HepG2 (cell line): ENCODE results near the gene CPLX1. TPM values are rescaled to one million over a fixed set of nuclear protein-coding genes. Genes with fewer than 3 reads are reported as not detected.

Source experiments
- BATF2 ChIP-seq: sonication (generic); formaldehyde crosslinking; IDR thresholded peaks from 2 replicates; pipeline ENCODE4 v1.8.0; 2022; ENCODE audit warnings: mild to moderate bottlenecking, missing genetic modification reagents, moderate library complexity
- GPN1 ChIP-seq: sonication (generic); formaldehyde crosslinking; IDR thresholded peaks from 2 replicates; pipeline ENCODE4 v1.5.1; 2020; ENCODE audit warnings: missing genetic modification reagents, borderline replicate concordance
- HMGXB4 ChIP-seq, 2 experiments: sonication (generic) in 1 of 2; formaldehyde crosslinking in 1 of 2; IDR thresholded peaks; 2 replicates each; pipeline versions ENCODE4 v1.4.0 to v1.6.1; 2018 to 2020; ENCODE audit warnings: missing genetic modification reagents in 2 of 2, borderline replicate concordance in 1 of 2, low read depth in 1 of 2, mild to moderate bottlenecking in 1 of 2, missing biosample characterization in 1 of 2
- HNRNPL ChIP-seq: fragments of 200-400 bp; formaldehyde crosslinking; IDR thresholded peaks from 2 replicates; pipeline ENCODE4 v1.6.1; 2017; ENCODE audit warnings: mild to moderate bottlenecking, low read depth, low read length
- KMT2A ChIP-seq: sonication (generic); formaldehyde crosslinking; IDR thresholded peaks from 2 replicates; pipeline ENCODE4 v1.4.0; 2020; ENCODE audit warnings: missing genetic modification reagents
- MAZ ChIP-seq, 2 experiments: sonication (generic) in 1 of 2; formaldehyde crosslinking in 1 of 2; IDR thresholded peaks; 2 replicates each; pipeline versions ENCODE4 v1.5.0 to v1.6.1; 2012 to 2020; ENCODE audit warnings: low read depth in 2 of 2, mild to moderate bottlenecking in 2 of 2, borderline replicate concordance in 1 of 2, improper control_type of control experiment in 1 of 2, low read length in 1 of 2, missing genetic modification reagents in 1 of 2, moderate library complexity in 1 of 2
- MBD4 ChIP-seq: IDR thresholded peaks from 2 replicates; pipeline ENCODE4 v1.6.1; 2012; ENCODE audit warnings: low read length, inconsistent platforms, borderline replicate concordance
- MTA3 ChIP-seq: sonication (generic); formaldehyde crosslinking; IDR thresholded peaks from 2 replicates; pipeline ENCODE4 v1.4.0; 2020; ENCODE audit warnings: missing genetic modification reagents
- RFX5 ChIP-seq: IDR thresholded peaks from 2 replicates; pipeline ENCODE4 v1.6.1; 2011; ENCODE audit warnings: low read depth, low read length, improper control_type of control experiment
- RNF2 ChIP-seq: fragments of 450-650 bp; conservative IDR thresholded peaks from 2 replicates; pipeline ENCODE4 v1.6.1; 2016; ENCODE audit warnings: low read depth
- TGIF2 ChIP-seq: IDR thresholded peaks from 2 replicates; pipeline ENCODE4 v1.6.1; 2016; ENCODE audit warnings: control low read depth, missing compliant biosample characterization
- ZBTB7A ChIP-seq: sonication (generic); formaldehyde crosslinking; IDR thresholded peaks from 2 replicates; pipeline ENCODE4 v1.8.0; 2022; ENCODE audit warnings: mild to moderate bottlenecking, missing genetic modification reagents
- ZNF547 ChIP-seq: sonication (generic); formaldehyde crosslinking; IDR thresholded peaks from 2 replicates; pipeline ENCODE4 v1.5.1; 2020; ENCODE audit warnings: mild to moderate bottlenecking, missing genetic modification reagents
- ZNF580 ChIP-seq: IDR thresholded peaks from 2 replicates; pipeline ENCODE4 v1.6.1; 2016; ENCODE audit warnings: low read depth, borderline replicate concordance
- ZNF709 ChIP-seq: sonication (generic); formaldehyde crosslinking; IDR thresholded peaks from 2 replicates; pipeline ENCODE4 v1.5.0; 2020; ENCODE audit warnings: mild to moderate bottlenecking, missing genetic modification reagents
- ZNF780A ChIP-seq: sonication (generic); formaldehyde crosslinking; IDR thresholded peaks from 2 replicates; pipeline ENCODE4 v1.8.0; 2022; ENCODE audit warnings: mild to moderate bottlenecking, missing genetic modification reagents, moderate library complexity
- polyA plus RNA-seq, 8 experiments: library from polyadenylated mRNA; depleted of rRNA in 3 of 8; stranded (reverse) in 7 of 8; unstranded in 1 of 8; fragments of >200 nt; fragmentation: Illumina TruSeq in 4 of 8; extraction: Trizol in 4 of 8; gene quantifications; 2 replicates each; pipeline versions ENCODE4 v1.2.1 to v1.2.3, GENCODE V29; 2011 to 2016; ENCODE audit warnings: low read depth in 4 of 8, missing spikeins in 1 of 8, mixed read lengths in 1 of 8; ENCODE audit not compliant: insufficient read depth in 1 of 8
- total RNA-seq, 5 experiments: library from RNA; depleted of rRNA; stranded (reverse); fragments of >200 nt; fragmentation: Illumina TruSeq; extraction: Trizol; gene quantifications; 2 replicates each; pipeline ENCODE4 v1.2.3, GENCODE V29; 2016; ENCODE audit warnings: low read depth in 1 of 5
- TF ChIP-seq, protein P1 (sequence below): sonication (generic); formaldehyde crosslinking; IDR thresholded peaks from 2 replicates; pipeline ENCODE4 v1.5.1; 2020; ENCODE audit warnings: missing genetic modification reagents, mild to moderate bottlenecking, borderline replicate concordance
- TF ChIP-seq, protein P2 (sequence below): sonication (generic); formaldehyde crosslinking; IDR thresholded peaks from 2 replicates; pipeline ENCODE4 v1.4.0; 2020; ENCODE audit warnings: missing genetic modification reagents
- TF ChIP-seq, protein P3 (sequence below): sonication (generic); formaldehyde crosslinking; conservative IDR thresholded peaks from 2 replicates; pipeline ENCODE4 v1.4.0; 2020; ENCODE audit warnings: missing genetic modification reagents

CPLX1 gene
- total and polyA plus RNA-seq, 2 of the 13 experiments (the other 11 are each of a cell fraction or from before 2014, with no cell fraction given), result 0.18 TPM

GRCh38 chr4:781493-782216 lies 44.3 kb downstream of the CPLX1 start (continued):
- TF ChIP-seq, protein P1, sequence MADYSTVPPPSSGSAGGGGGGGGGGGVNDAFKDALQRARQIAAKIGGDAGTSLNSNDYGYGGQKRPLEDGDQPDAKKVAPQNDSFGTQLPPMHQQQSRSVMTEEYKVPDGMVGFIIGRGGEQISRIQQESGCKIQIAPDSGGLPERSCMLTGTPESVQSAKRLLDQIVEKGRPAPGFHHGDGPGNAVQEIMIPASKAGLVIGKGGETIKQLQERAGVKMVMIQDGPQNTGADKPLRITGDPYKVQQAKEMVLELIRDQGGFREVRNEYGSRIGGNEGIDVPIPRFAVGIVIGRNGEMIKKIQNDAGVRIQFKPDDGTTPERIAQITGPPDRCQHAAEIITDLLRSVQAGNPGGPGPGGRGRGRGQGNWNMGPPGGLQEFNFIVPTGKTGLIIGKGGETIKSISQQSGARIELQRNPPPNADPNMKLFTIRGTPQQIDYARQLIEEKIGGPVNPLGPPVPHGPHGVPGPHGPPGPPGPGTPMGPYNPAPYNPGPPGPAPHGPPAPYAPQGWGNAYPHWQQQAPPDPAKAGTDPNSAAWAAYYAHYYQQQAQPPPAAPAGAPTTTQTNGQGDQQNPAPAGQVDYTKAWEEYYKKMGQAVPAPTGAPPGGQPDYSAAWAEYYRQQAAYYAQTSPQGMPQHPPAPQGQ (CRISPR knock-in tag), result no peak
- TF ChIP-seq MAZ (IDR thresholded peaks at IDR 0.05; ENCODE audit: borderline replicate concordance, low read depth, low read length), result peak; percentile 84; the same call in 1 of the 2 replicates
- TF ChIP-seq MAZ (CRISPR knock-in tag; IDR thresholded peaks at IDR 0.05; ENCODE audit: low read depth), result peak; percentile 53; the same call in 1 of the 2 replicates
- TF ChIP-seq, protein P2, sequence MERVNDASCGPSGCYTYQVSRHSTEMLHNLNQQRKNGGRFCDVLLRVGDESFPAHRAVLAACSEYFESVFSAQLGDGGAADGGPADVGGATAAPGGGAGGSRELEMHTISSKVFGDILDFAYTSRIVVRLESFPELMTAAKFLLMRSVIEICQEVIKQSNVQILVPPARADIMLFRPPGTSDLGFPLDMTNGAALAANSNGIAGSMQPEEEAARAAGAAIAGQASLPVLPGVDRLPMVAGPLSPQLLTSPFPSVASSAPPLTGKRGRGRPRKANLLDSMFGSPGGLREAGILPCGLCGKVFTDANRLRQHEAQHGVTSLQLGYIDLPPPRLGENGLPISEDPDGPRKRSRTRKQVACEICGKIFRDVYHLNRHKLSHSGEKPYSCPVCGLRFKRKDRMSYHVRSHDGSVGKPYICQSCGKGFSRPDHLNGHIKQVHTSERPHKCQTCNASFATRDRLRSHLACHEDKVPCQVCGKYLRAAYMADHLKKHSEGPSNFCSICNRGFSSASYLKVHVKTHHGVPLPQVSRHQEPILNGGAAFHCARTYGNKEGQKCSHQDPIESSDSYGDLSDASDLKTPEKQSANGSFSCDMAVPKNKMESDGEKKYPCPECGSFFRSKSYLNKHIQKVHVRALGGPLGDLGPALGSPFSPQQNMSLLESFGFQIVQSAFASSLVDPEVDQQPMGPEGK, result no peak
- peak; percentile 9 to 84; a peak in 3 of 4 replicates for TF ChIP-seq HMGXB4 (CRISPR knock-in tag; IDR thresholded peaks at IDR 0.05; ENCODE audit: borderline replicate concordance in 1 of 2, low read depth in 1 of 2)
- TF ChIP-seq ZNF547 (CRISPR knock-in tag), result no peak
- TF ChIP-seq MTA3 (CRISPR knock-in tag), result no peak
- no peak for TF ChIP-seq HNRNPL
- TF ChIP-seq RFX5, result peak; percentile 91
- TF ChIP-seq BATF2, result no peak
- peak; percentile 3; the same call in 1 of the 2 replicates for TF ChIP-seq GPN1 (CRISPR knock-in tag)
- TF ChIP-seq ZBTB7A (CRISPR knock-in tag), result no peak; the same call in 1 of the 2 replicates
- TF ChIP-seq MBD4, result no peak
- no peak for TF ChIP-seq ZNF780A
- TF ChIP-seq ZNF709 (CRISPR knock-in tag), result peak; percentile 40; the same call in 1 of the 2 replicates
- no peak for TF ChIP-seq TGIF2 (CRISPR knock-in tag)
- TF ChIP-seq ZNF580 (CRISPR knock-in tag), result no peak
- peak; percentile 50; the same call in 1 of the 2 replicates for TF ChIP-seq KMT2A (CRISPR knock-in tag)
- TF ChIP-seq, protein P3, sequence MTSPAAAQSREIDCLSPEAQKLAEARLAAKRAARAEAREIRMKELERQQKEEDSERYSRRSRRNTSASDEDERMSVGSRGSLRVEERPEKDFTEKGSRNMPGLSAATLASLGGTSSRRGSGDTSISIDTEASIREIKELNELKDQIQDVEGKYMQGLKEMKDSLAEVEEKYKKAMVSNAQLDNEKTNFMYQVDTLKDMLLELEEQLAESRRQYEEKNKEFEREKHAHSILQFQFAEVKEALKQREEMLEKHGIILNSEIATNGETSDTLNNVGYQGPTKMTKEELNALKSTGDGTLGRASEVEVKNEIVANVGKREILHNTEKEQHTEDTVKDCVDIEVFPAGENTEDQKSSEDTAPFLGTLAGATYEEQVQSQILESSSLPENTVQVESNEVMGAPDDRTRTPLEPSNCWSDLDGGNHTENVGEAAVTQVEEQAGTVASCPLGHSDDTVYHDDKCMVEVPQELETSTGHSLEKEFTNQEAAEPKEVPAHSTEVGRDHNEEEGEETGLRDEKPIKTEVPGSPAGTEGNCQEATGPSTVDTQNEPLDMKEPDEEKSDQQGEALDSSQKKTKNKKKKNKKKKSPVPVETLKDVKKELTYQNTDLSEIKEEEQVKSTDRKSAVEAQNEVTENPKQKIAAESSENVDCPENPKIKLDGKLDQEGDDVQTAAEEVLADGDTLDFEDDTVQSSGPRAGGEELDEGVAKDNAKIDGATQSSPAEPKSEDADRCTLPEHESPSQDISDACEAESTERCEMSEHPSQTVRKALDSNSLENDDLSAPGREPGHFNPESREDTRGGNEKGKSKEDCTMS (CRISPR knock-in tag), result no peak
- no peak for TF ChIP-seq RNF2
